ENCODE results near the gene RER1. TPM values are rescaled to one million over a fixed set of nuclear protein-coding genes. Genes with fewer than 3 reads are reported as not detected.

The RER1 gene
- total RNA-seq, 1 experiment from 2014 or later: 155 TPM

DNA sequence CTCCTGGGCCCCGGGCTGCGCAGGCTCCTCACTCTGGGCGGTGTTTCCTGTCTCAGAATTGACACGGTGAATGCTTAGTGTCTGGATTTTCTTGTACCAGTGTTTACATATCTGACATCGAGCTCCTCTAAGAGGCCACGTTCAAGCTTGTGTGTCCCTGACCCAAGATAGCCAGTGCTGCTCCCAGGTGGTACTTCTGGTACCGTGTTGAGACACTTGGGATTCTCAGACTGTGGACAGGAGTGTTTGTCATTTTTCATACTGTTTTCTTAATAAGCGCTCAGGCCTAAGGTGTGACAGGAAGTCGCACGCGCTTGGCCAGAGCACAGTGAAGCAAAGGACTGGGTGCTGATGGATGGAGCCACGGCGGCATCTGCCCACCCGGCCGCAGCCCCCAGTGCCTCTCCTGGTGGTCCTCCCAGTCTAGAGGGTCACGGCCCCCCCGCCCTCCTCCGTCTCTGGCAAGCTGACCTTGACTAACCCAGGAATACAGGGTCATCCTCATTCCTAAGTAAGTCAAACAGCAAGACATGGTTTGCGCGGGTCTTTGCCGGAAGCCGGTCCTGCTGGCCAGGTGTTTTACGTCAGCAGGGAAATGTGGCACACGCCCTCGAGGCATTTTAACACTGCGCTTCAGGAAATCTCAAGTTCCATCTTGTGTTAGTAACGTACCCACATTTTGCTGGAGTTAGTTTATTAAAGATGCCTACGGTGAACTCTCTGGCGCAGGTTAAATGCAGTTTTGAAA lies 12.7 kb downstream of the RER1 start:
- Histone ChIP-seq H3K79me2 (ENCODE audit: insufficient read depth, low read length) (peaks cover 19% of the 10 kb centered on the region; the same call in 1 of the 2 replicates), H3K27ac (ENCODE audit: low read depth, low read length) (no peak overlapping the region), H3K4me2 (ENCODE audit: low read length) (no peak overlapping the region), H3K9me2 (ENCODE audit: insufficient read depth) (no peaks in the 10 kb centered on the region), H3K9ac (ENCODE audit: low read length) (no peak overlapping the region), H3K4me1 (ENCODE audit: control insufficient read depth in 1 of 2, insufficient read depth in 2 of 2, low read length in 2 of 2) (no peaks in the 10 kb centered on the region), H3K4me3 (replicated peaks in 1 of 2; ENCODE audit: low read depth in 1 of 2, low read length in 2 of 2) (no peak overlapping the region), H3K36me3 (ENCODE audit: control insufficient read depth in 1 of 2, insufficient read depth in 2 of 2, low read length in 2 of 2) (peaks cover 26 to 31% of the 10 kb centered on the region in 2 experiments), H4K20me1 (ENCODE audit: insufficient read depth) (no peaks in the 10 kb centered on the region), H2AFZ (ENCODE audit: low read depth, low read length, poor library complexity, severe bottlenecking) (no peak overlapping the region), H3K27me3 (ENCODE audit: insufficient read depth, low read length) (no peaks in the 10 kb centered on the region), H3K9me3 (ENCODE audit: control insufficient read depth in 1 of 2, insufficient read depth in 1 of 2, low read depth in 1 of 2, low read length in 2 of 2) (no peaks in the 10 kb centered on the region)
- TF ChIP-seq CBX3 (IDR thresholded peaks at IDR 0.05; ENCODE audit: low read depth) (no peak), SP1 (IDR thresholded peaks at IDR 0.05; ENCODE audit: low read depth) (no peak), FOSL1 (IDR thresholded peaks at IDR 0.05; ENCODE audit: low read depth) (no peak), ELF1 (IDR thresholded peaks at IDR 0.05; ENCODE audit: borderline replicate concordance, low read depth) (no peak), POLR2AphosphoS5 (IDR thresholded peaks at IDR 0.05; ENCODE audit: low read depth, low read length) (0 out of 2 replicates have a peak, but pooled peaks have one; percentile 7), POLR2A (IDR thresholded peaks at IDR 0.05; ENCODE audit: borderline replicate concordance, extremely low read depth, insufficient read depth, insufficient read length) (no peak)
- BruUV-seq (replicated peaks): no TSS peak
- ATAC-seq (no peak), DNase-seq (ENCODE audit: low read depth, low spot score) (no peak)
- ChIA-PET POLR2A (no interaction called here), CTCF (no interaction called here), RAD21 (ENCODE audit: low non-redundant PET in 1 of 2, low total read pairs in 2 of 2, uncharacterized antibody in 2 of 2, unreplicated experiment in 2 of 2) (no interaction called here)
- intact Hi-C loops (cut with micrococcal nuclease): no loop called here

DNA sequence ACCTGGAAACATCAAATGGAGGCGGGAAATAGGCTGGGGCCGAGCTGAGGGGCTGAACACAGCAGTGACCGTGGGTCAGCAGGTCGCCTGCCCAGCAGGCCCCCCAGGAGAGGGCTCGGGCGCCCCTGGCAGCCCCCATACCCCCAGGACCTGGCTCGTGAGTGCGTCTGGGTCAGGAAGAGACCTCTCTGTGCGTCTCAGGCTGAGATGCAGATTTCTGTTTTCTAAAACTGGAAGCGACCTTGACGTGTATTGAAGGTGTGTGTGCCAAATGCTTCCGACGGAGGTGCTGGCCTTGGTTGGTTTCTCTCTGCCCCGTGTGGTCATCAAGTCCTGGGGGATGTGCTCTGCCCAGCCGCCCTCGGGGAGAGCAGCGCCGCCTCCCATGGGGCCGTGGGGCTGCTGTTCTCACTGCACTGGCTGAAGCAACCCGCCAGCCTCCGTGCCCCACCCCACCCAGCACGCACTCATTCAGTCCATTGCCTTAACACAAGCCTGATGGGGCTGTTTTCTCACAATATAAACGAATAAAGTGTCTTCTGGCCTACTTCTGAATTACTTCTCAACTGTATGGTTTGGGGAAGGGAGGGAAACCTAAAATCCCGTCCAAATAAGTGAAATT lies 13.4 kb downstream of the RER1 start:
- intact Hi-C loops (cut with micrococcal nuclease): no loop called here
- no peaks in the 10 kb centered on the region for H3K9me3 ChIP-seq (ENCODE audit: control insufficient read depth in 1 of 2, insufficient read depth in 1 of 2, low read depth in 1 of 2, low read length in 2 of 2)
- H3K27ac ChIP-seq (ENCODE audit: low read depth, low read length): no peak overlapping the region
- BruUV-seq (replicated peaks): TSS peak; percentile 36
- H3K9me2 ChIP-seq (ENCODE audit: insufficient read depth): no peaks in the 10 kb centered on the region
- POLR2A ChIA-PET: no interaction called here
- H3K36me3 ChIP-seq (ENCODE audit: control insufficient read depth in 1 of 2, insufficient read depth in 2 of 2, low read length in 2 of 2): peaks cover 20 to 30% of the 10 kb centered on the region in 2 experiments
- DNase-seq (ENCODE audit: low read depth, low spot score): no peak
- no peaks in the 10 kb centered on the region for H4K20me1 ChIP-seq (ENCODE audit: insufficient read depth)
- no peak overlapping the region for H3K4me2 ChIP-seq (ENCODE audit: low read length)
- no peaks in the 10 kb centered on the region for H3K27me3 ChIP-seq (ENCODE audit: insufficient read depth, low read length)
- CTCF ChIA-PET: no interaction called here
- no peak overlapping the region for H2AFZ ChIP-seq (ENCODE audit: low read depth, low read length, poor library complexity, severe bottlenecking)
- H3K4me3 ChIP-seq (replicated peaks in 1 of 2; ENCODE audit: low read depth in 1 of 2, low read length in 2 of 2): no peak overlapping the region
- RAD21 ChIA-PET (ENCODE audit: low non-redundant PET in 1 of 2, low total read pairs in 2 of 2, uncharacterized antibody in 2 of 2, unreplicated experiment in 2 of 2): no interaction called here
- no peak for ATAC-seq
- H3K79me2 ChIP-seq (ENCODE audit: insufficient read depth, low read length): peaks cover 14% of the 10 kb centered on the region; the same call in 1 of the 2 replicates
- no peak overlapping the region for H3K9ac ChIP-seq (ENCODE audit: low read length)
- H3K4me1 ChIP-seq (ENCODE audit: control insufficient read depth in 1 of 2, insufficient read depth in 2 of 2, low read length in 2 of 2): no peaks in the 10 kb centered on the region
- TF ChIP-seq EGR1 (IDR thresholded peaks at IDR 0.05; ENCODE audit: low read depth) (no peak), POLR2A (IDR thresholded peaks at IDR 0.05; ENCODE audit: borderline replicate concordance, extremely low read depth, insufficient read depth, insufficient read length) (no peak), SIN3A (IDR thresholded peaks at IDR 0.05; ENCODE audit: low read depth) (no peak), SRF (IDR thresholded peaks at IDR 0.05; ENCODE audit: low read depth) (no peak), CBX3 (IDR thresholded peaks at IDR 0.05; ENCODE audit: low read depth) (no peak), ZNF274 (IDR thresholded peaks at IDR 0.05; ENCODE audit: low read depth, low read length) (no peak), SP1 (IDR thresholded peaks at IDR 0.05; ENCODE audit: low read depth) (no peak), POLR2AphosphoS5 (IDR thresholded peaks at IDR 0.05; ENCODE audit: low read depth, low read length) (no peak; the same call in 1 of the 2 replicates), TCF7L2 (IDR thresholded peaks at IDR 0.05; ENCODE audit: borderline replicate concordance, extremely low read depth, insufficient read depth, insufficient read length) (no peak), ZFX (IDR thresholded peaks at IDR 0.05) (no peak), FOSL1 (IDR thresholded peaks at IDR 0.05; ENCODE audit: low read depth) (no peak)
- TF ChIP-seq, protein P1, sequence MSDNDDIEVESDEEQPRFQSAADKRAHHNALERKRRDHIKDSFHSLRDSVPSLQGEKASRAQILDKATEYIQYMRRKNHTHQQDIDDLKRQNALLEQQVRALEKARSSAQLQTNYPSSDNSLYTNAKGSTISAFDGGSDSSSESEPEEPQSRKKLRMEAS (IDR thresholded peaks at IDR 0.05): no peak
- TF ChIP-seq, protein P2, sequence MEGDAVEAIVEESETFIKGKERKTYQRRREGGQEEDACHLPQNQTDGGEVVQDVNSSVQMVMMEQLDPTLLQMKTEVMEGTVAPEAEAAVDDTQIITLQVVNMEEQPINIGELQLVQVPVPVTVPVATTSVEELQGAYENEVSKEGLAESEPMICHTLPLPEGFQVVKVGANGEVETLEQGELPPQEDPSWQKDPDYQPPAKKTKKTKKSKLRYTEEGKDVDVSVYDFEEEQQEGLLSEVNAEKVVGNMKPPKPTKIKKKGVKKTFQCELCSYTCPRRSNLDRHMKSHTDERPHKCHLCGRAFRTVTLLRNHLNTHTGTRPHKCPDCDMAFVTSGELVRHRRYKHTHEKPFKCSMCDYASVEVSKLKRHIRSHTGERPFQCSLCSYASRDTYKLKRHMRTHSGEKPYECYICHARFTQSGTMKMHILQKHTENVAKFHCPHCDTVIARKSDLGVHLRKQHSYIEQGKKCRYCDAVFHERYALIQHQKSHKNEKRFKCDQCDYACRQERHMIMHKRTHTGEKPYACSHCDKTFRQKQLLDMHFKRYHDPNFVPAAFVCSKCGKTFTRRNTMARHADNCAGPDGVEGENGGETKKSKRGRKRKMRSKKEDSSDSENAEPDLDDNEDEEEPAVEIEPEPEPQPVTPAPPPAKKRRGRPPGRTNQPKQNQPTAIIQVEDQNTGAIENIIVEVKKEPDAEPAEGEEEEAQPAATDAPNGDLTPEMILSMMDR (IDR thresholded peaks at IDR 0.05 in 2 of 3, conservative IDR thresholded peaks at IDR 0.05 in 1 of 3; ENCODE audit: borderline replicate concordance in 1 of 3, insufficient read depth in 1 of 3, low read depth in 2 of 3, low read length in 2 of 3): no peak
- TF ChIP-seq, protein P3, sequence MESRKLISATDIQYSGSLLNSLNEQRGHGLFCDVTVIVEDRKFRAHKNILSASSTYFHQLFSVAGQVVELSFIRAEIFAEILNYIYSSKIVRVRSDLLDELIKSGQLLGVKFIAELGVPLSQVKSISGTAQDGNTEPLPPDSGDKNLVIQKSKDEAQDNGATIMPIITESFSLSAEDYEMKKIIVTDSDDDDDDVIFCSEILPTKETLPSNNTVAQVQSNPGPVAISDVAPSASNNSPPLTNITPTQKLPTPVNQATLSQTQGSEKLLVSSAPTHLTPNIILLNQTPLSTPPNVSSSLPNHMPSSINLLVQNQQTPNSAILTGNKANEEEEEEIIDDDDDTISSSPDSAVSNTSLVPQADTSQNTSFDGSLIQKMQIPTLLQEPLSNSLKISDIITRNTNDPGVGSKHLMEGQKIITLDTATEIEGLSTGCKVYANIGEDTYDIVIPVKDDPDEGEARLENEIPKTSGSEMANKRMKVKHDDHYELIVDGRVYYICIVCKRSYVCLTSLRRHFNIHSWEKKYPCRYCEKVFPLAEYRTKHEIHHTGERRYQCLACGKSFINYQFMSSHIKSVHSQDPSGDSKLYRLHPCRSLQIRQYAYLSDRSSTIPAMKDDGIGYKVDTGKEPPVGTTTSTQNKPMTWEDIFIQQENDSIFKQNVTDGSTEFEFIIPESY (IDR thresholded peaks at IDR 0.05; ENCODE audit: extremely low read depth, insufficient replicate concordance, low read length): no peak
